HG03575 (cell line): ENCODE data around the gene APCDD1L.
"Not testable (repeated sequence)": the region's sequence is repeated elsewhere in the genome, so short reads cannot be mapped to it uniquely, and the experiment has no call there.

Experiments
- ATAC-seq: cut with Tn5 transposase; IDR thresholded peaks from one replicate; pipeline ENCODE4 v1.9.1; 2021; ENCODE audit not compliant: unreplicated experiment, insufficient number of reproducible peaks, low FRiP score; ENCODE audit errors: extremely low read depth

The APCDD1L gene

GRCh38 chr20:58546416-58546711 lies 31.2 kb upstream of the APCDD1L start:
- ATAC-seq = no peak

DNA sequence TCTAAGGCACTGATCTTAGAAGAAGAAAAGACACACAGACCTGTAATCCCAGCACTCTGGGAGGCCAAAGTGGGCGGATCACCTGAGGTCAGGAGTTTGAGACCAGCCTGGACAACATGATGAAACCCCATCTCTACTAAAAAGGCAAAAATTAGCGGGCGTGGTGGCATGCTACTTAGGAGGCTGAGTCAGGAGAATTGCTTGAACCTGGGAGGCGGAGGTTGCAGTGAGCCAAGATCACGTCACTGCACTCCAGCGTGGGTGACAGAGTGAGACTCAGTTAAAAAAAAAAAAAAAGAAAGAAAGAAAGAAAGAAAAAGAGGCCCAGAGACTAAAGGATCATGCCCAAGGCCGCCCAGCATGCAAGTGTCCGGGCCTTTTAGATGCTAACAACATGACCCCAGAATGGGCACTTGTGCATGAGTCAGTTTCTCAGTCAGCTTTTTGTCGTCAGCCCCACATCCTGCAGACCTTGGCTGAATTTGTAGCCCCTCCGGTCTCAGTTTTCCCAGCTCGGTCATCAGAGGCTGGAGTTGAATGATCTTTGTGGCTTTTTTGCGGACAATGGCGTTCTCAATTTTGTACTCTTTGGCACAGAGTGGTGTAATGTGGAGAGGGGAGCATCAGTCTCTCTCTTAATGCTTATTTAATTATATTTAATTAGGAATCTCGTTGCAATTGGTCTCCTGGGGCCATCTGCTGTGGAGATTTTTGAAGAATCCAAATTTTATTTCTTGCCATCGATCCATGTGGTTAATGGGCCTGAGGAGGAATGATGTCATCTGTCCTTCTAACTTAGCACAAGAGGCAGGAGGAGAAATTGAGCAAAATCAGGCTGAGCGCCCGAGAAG lies 30.6 kb upstream of the APCDD1L start:
- no peak for ATAC-seq

DNA sequence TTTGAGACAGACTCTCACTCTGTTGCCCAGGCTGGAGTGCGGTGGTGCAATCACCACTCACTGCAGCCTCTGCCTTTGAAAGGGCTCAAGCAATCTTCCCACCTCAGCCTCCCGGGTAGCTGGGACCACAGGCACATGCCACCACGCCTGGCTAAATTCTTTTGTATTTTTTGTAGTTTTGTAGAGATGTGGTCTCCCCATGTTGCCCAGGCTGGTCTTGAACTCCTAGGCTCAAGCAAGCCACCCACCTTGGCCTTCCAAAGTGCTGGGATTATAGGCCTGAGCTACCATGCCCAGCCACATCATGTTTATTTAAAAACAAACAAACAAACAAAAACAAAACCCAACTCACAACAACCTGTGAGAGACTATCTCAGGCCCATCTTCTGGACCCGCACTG lies 29.7 kb upstream of the APCDD1L start:
- no peak for ATAC-seq

DNA sequence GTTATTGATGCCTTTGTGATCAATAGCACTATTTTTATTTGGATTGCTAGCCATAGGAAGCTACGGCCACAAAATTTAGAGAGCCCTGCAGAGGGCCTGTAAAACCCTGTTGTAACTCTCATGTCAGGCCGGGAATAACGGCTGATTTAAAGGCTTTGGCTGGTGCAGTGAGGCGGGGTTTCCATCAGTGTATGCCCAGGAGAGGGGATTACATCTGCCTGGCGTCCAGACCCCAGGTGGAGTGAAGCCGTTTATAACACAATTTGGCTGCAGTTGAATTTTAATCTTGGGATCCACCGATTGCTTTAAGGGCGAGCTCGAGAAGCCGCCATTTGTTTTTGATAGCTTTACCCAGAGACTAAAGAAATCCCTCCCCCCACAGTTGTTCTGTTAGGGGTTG lies 29.1 kb upstream of the APCDD1L start:
- ATAC-seq = no peak

- no peak for ATAC-seq
Measured at GRCh38 chr20:58543274-58543673, 28.1 kb upstream of the APCDD1L start.

GRCh38 chr20:58542411-58543095 lies 27.4 kb upstream of the APCDD1L start:
- no peak for ATAC-seq

GRCh38 chr20:58542034-58542410 lies 26.8 kb upstream of the APCDD1L start:
- ATAC-seq = not testable (repeated sequence)

- no peak for ATAC-seq
Measured at GRCh38 chr20:58538752-58539151, 23.6 kb upstream of the APCDD1L start.

GRCh38 chr20:58537831-58538230 lies 22.6 kb upstream of the APCDD1L start:
- ATAC-seq = no peak

GRCh38 chr20:58536289-58536688 lies 21.1 kb upstream of the APCDD1L start:
- ATAC-seq = no peak

GRCh38 chr20:58531657-58532056 lies 16.5 kb upstream of the APCDD1L start:
- ATAC-seq = no peak

DNA sequence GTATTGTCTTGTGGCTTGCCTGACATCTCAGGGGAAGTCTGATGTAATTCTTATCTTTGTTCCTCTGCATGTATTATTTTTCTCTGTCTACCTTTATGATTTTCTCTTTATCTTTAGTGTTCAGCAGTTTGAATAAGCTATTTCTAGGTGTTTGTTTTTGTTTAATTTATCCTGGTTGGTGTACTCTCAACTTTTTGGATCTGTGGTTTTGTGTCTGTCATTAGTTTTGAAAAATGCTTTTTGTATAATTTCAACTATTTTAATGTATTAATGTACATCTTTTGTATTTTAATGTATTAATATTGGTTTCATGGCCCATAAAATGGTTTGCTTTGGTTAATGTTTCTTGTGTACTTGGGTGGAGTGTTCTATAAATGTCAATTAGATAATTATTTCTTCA lies 15.9 kb upstream of the APCDD1L start:
- no peak for ATAC-seq

- no peak for ATAC-seq
Measured at GRCh38 chr20:58528412-58528811, 13.2 kb upstream of the APCDD1L start.

- ATAC-seq = no peak
Measured at GRCh38 chr20:58526411-58526810, 11.2 kb upstream of the APCDD1L start.

- no peak for ATAC-seq
Measured at GRCh38 chr20:58524814-58525213, 9.6 kb upstream of the APCDD1L start.

- ATAC-seq = no peak
Measured at GRCh38 chr20:58523971-58524315, 8.7 kb upstream of the APCDD1L start.

GRCh38 chr20:58523072-58523970 lies 8.1 kb upstream of the APCDD1L start:
- no peak for ATAC-seq

DNA sequence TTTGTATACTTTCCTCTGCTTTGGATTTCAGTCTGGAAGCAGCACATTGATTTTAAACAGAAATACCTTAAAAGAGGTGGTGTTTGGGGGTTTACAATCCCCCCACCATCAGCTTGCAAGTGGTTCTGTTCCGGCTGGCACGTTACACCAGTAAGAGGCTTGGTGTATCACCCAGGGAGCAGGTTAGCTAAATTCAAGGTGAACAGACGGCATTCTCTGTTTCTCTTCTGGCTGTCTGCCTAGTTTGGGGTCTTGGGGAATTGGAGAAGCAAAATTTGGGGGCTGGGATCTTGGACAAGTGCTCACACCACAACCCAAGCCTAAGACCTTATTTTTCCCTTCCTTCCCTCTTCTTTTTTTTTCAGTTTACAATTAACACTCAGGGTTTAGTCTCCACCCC lies 7.5 kb upstream of the APCDD1L start:
- no peak for ATAC-seq

- ATAC-seq = no peak
Measured at GRCh38 chr20:58521763-58522162, 6.6 kb upstream of the APCDD1L start.
